Tibial nerve (tissue), 4 donors: ENCODE results near the gene MZT2B.

ENCODE experiments used
- CTCF ChIP-seq, 5 experiments: fragments of 200-600 bp in 3 of 5; fragments of 450-650 bp in 2 of 5; sonication (generic) in 3 of 5; IDR thresholded peaks; one replicate each; pipeline ENCODE4 v1.5.1; 2016 to 2019; ENCODE audit warnings: antibody characterized with exemption in 5 of 5, mild to moderate bottlenecking in 3 of 5, moderate library complexity in 2 of 5
- EP300 ChIP-seq, 2 donors: sonication (generic); formaldehyde crosslinking; IDR thresholded peaks; one replicate each; pipeline ENCODE4 v1.6.1; 2017; ENCODE audit warnings: antibody characterized with exemption in 2 of 2, mild to moderate bottlenecking in 1 of 2
- POLR2A ChIP-seq, 2 donors: fragments of 450-650 bp; IDR thresholded peaks; one replicate each; pipeline ENCODE4 v1.6.1; 2017; ENCODE audit warnings: antibody characterized with exemption in 2 of 2, mild to moderate bottlenecking in 2 of 2, moderate library complexity in 2 of 2

- no peak for TF ChIP-seq EP300 (IDR thresholded peaks at IDR 0.05)
- no peak for TF ChIP-seq CTCF (IDR thresholded peaks at IDR 0.05)
- TF ChIP-seq POLR2A (IDR thresholded peaks at IDR 0.05): no peak
Measured at GRCh38 chr2:130190237-130190636, 8.2 kb downstream of the MZT2B start.
